Stimulated activated CD4-positive, alpha-beta T cell treated with anti-CD3 and anti-CD28 coated beads, Interleukin-2, amount 100 ng/mL, for 24 hours (primary cell): ENCODE data around the gene KCTD11.
"Not testable (repeated sequence)": the region's sequence is repeated elsewhere in the genome, so short reads cannot be mapped to it uniquely, and the experiment has no call there.

Experiments used
- DNase-seq, 2 donors: peaks; one replicate each; pipeline ENCODE4 v3.0.0-alpha.2; 2020

The KCTD11 gene

GRCh38 chr17:7322520-7323194 lies 29.3 kb upstream of the KCTD11 start:
- no peak for DNase-seq

GRCh38 chr17:7323731-7324437 lies 28.1 kb upstream of the KCTD11 start:
- peak; percentile 74 to 78 for DNase-seq

GRCh38 chr17:7324438-7324779 lies 27.6 kb upstream of the KCTD11 start:
- DNase-seq: no peak

- DNase-seq: no peak
Observed at GRCh38 chr17:7325031-7325528, 26.9 kb upstream of the KCTD11 start.

- no peak for DNase-seq
Observed at GRCh38 chr17:7326186-7326585, 25.8 kb upstream of the KCTD11 start.

- DNase-seq: no peak
Observed at GRCh38 chr17:7327056-7327455, 24.9 kb upstream of the KCTD11 start.

GRCh38 chr17:7327501-7327900 lies 24.5 kb upstream of the KCTD11 start:
- no peak for DNase-seq

- no peak for DNase-seq
Observed at GRCh38 chr17:7328009-7328408, 24.0 kb upstream of the KCTD11 start.

GRCh38 chr17:7328840-7329373 lies 23.1 kb upstream of the KCTD11 start, which contains the start of gene NEURL4:
Gene NEURL4 (minus strand): TSS chr17:7329335. CDS start chr17:7329312, 23 bp downstream.
- no peak for DNase-seq

GRCh38 chr17:7329374-7329996 lies 22.5 kb upstream of the KCTD11 start:
- peak; percentile 96 for DNase-seq

- peak; percentile 83 to 84 for DNase-seq
Observed at GRCh38 chr17:7329997-7330637, 21.8 kb upstream of the KCTD11 start.

GRCh38 chr17:7330638-7331015 lies 21.3 kb upstream of the KCTD11 start:
- no peak for DNase-seq

- no peak for DNase-seq
Observed at GRCh38 chr17:7332111-7332510, 19.9 kb upstream of the KCTD11 start.

GRCh38 chr17:7332600-7333069 lies 19.3 kb upstream of the KCTD11 start:
- not testable (repeated sequence) for DNase-seq

GRCh38 chr17:7334938-7335538 lies 16.9 kb upstream of the KCTD11 start:
- DNase-seq: no peak

GRCh38 chr17:7335765-7336164 lies 16.2 kb upstream of the KCTD11 start:
- DNase-seq: not testable (repeated sequence)

GRCh38 chr17:7336240-7337175 lies 15.5 kb upstream of the KCTD11 start, which contains the start of gene ACAP1:
Gene ACAP1 (plus strand): TSS chr17:7336529. CDS start chr17:7336735, 206 bp downstream.
- DNase-seq: peak; percentile 85 to 93

GRCh38 chr17:7337600-7337999 lies 14.4 kb upstream of the KCTD11 start:
- DNase-seq: not testable (repeated sequence)

- no peak for DNase-seq
Observed at GRCh38 chr17:7340179-7340578, 11.8 kb upstream of the KCTD11 start.

- no peak for DNase-seq
Observed at GRCh38 chr17:7341842-7342241, 10.1 kb upstream of the KCTD11 start.

- DNase-seq: no peak
Observed at GRCh38 chr17:7343250-7343649, 8.7 kb upstream of the KCTD11 start.
